MM.1S (cell line): ENCODE results near the gene SLC43A3.

Source experiments
- EZH2 ChIP-seq: fragments of 300-600 bp; sonication (generic); optimal IDR thresholded peaks from 2 replicates; pipeline ENCODE3; 2017; ENCODE audit warnings: low read depth, mild to moderate bottlenecking, antibody characterized with exemption, low read length, mixed read lengths
- EZH2phosphoT487 ChIP-seq: fragments of 300-600 bp; sonication (generic); IDR thresholded peaks from 2 replicates; pipeline ENCODE4 v1.6.1; 2018; ENCODE audit warnings: antibody characterized with exemption, low read length
- TF ChIP-seq, protein P1 (sequence below): fragments of 300-600 bp; sonication (generic); IDR thresholded peaks from 2 replicates; pipeline ENCODE4 v1.5.1; 2016; ENCODE audit warnings: antibody characterized with exemption, low read length, mixed read lengths

GRCh38 chr11:57374966-57375365 lies 52.0 kb downstream of the SLC43A3 start:
- TF ChIP-seq, protein P1, sequence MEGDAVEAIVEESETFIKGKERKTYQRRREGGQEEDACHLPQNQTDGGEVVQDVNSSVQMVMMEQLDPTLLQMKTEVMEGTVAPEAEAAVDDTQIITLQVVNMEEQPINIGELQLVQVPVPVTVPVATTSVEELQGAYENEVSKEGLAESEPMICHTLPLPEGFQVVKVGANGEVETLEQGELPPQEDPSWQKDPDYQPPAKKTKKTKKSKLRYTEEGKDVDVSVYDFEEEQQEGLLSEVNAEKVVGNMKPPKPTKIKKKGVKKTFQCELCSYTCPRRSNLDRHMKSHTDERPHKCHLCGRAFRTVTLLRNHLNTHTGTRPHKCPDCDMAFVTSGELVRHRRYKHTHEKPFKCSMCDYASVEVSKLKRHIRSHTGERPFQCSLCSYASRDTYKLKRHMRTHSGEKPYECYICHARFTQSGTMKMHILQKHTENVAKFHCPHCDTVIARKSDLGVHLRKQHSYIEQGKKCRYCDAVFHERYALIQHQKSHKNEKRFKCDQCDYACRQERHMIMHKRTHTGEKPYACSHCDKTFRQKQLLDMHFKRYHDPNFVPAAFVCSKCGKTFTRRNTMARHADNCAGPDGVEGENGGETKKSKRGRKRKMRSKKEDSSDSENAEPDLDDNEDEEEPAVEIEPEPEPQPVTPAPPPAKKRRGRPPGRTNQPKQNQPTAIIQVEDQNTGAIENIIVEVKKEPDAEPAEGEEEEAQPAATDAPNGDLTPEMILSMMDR: no peak
- TF ChIP-seq EZH2 (no peak), EZH2phosphoT487 (no peak)
